HG03175 (cell line): ENCODE data around the gene HPS5.
"Not testable (repeated sequence)": the region's sequence is repeated elsewhere in the genome, so short reads cannot be mapped to it uniquely, and the experiment has no call there.

ENCODE experiments used
- ATAC-seq: cut with Tn5 transposase; IDR thresholded peaks from one replicate; pipeline ENCODE4 v1.9.1; 2021; ENCODE audit warnings: mild to moderate bottlenecking, moderate library complexity; ENCODE audit not compliant: unreplicated experiment

HPS5 gene

DNA sequence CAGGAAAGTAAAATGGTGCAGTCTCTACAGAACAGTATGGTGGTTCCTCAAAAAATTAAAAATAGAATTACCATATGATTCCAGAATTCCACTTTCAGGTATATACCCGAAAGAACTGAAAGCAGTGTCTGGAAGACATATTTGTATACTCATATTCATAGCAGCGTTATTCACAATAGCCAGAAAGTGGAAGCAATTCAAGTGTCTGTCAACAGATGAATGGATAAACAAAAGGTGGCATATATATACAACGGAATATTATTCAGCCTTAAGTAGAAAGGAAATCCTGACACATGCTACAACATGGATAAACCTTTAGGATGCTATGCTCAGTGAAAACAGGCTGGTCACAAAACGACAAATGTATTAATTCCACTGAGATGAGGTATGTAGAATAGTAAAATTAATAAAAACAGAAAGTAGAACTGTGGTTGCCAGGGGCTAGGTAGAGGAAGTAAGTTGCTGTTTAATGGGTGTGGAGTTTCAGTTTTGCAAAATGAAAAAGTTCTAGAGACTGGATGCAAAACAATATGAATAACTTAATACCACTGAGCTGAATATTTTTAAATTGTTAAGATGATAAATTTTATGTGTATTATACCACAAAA lies 41.4 kb downstream of the HPS5 start:
- peak; percentile 88 for ATAC-seq

DNA sequence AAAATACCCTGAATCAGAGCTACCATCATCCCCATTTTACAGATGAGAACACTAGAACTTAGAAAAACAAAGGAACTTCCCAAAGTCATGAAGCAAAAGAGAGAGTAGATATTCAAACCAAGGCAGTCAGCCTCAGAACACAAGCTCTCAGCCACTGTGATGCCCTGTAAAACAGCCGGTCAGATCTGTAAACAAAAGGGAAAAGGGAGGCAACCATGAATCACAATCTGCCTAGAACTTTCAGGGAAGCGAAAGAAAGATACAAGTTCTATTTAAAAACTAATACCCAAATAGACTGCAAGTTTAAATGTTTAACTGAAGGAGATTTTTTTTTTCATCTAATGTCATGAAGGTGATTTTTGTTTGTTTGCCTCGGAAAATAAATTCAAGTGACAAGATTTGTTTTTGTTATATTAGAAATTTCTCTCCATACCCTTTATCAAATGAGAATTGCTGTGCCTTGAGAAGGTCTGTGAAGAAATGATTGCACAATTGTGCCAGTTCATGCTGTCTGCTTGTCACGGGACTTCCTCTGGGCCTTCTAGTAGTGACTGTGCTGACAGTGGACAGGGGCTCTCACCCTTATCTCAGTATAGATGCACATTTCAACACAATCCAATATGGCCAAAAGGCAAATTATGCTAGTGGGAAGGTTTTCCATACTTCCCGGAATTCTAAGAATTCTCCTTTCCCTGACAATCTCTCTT lies 44.2 kb downstream of the HPS5 start:
- ATAC-seq, result no peak

DNA sequence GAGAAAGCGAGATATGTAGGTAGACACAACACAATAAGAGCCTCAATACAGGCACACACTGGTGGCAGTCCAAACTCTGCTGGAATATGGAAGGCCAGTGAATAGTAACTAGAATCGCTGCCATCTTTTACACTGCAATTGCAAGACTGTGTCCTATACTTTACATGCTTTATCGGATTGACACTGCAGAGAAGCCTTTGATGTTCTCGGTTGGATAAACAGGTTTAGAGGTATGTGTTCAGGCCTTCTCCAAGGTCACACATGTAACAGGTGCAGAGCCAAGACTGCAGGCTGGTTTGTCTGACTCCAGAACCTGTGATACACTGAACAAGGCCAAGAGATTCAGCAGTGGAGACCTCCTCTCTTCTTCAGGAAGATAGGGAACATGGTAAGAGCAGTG lies 50.7 kb downstream of the HPS5 start:
- no peak for ATAC-seq

DNA sequence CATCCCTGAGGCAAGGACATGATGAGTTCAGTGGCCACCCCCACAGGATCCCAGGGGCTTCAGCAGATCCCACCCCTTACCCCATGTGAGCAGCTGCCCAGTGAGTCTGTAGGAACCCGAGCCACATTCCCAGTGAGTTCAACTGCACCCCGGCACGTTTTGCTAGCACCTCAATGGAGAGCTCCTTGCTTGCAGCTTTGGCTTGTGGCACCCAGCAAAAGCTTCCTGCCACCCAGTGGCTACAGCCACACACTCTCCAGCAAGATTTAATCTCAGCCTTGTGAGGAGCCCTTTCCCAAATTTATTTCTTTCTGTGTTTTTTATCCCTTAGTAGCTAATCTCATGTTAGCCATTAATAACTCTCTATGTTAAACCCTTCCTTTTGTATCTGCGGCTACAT lies 51.8 kb downstream of the HPS5 start:
- ATAC-seq, result no peak

DNA sequence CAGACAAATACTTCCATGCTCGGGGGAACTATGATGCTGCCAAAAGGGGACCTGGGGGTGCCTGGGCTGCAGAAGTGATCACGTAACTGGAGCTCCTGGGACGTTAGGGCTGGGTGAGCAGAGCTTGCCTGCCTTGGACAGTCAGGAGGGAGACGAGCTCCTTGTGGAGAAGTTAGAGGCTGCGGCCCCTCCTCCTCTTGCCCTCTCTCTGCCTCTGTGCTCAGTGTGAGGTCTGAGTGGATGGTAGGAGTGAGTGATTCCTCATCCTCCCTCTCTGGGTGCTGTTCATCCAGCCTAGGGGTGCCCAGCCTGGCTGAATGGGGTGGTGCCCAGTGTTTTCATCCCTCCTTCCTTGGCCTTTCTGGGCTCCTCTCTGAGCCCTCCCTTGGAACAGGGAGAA lies 52.7 kb downstream of the HPS5 start:
- not testable (repeated sequence) for ATAC-seq

DNA sequence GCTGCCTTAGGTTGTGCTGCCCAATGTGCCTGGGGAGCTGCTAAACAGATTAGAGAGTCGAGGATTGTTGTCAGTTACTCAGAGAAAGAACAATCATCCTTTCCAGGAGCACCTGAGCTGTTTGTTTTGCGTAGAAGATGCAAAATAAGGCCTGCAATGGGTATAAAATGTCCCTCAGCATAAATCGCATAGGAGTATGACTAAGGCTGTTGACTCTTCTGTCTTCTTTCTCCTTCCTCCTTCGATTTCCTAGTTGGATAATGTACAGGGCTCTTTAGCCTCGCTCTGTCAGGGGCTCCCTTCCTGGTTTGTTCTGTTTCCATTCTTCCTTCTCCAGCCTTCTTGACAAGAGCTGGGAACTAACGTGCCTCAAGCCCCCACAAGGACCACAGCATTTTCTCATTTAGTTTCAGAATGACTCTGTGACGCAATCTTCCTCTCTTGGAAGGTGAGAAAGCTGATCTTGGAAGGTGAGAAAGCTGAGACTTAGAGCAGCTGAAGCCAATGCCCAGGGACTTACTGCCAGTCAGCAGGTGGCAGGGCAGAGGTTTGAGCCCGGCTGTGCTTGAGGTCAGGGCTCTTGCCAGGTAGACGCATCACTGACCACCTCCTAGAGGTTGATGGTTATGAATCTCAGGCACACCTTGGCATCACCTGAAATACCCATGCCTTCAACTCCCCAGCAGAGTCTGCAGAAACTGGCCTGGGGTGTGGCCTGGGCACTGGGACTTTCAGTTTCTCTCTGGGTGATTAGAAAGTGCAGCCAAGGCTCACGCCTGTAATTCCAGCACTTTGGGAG lies 54.4 kb downstream of the HPS5 start:
- ATAC-seq, result peak; percentile 74

DNA sequence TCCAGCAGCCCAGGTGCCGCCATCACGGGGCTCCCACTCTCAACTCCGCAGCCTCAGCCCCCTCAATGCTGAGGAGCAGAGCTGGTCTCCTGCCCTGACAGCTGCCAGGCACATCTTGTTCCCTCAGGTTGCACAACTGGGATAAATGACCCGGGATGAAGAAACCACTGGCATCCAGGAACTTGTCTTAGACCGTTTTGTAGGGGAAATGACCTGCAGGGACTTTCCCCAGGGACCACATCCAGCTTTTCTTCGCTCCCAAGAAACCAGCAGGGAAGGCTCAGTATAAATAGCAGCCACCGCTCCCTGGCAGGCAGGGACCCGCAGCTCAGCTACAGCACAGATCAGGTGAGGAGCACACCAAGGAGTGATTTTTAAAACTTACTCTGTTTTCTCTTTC lies 56.0 kb downstream of the HPS5 start, which contains the start of gene SAA1:
Gene SAA1 (plus strand): TSS at position 316 of the 400 bp plus-strand sequence. CDS start 624 bp downstream, outside the sequence.
- no peak for ATAC-seq

DNA sequence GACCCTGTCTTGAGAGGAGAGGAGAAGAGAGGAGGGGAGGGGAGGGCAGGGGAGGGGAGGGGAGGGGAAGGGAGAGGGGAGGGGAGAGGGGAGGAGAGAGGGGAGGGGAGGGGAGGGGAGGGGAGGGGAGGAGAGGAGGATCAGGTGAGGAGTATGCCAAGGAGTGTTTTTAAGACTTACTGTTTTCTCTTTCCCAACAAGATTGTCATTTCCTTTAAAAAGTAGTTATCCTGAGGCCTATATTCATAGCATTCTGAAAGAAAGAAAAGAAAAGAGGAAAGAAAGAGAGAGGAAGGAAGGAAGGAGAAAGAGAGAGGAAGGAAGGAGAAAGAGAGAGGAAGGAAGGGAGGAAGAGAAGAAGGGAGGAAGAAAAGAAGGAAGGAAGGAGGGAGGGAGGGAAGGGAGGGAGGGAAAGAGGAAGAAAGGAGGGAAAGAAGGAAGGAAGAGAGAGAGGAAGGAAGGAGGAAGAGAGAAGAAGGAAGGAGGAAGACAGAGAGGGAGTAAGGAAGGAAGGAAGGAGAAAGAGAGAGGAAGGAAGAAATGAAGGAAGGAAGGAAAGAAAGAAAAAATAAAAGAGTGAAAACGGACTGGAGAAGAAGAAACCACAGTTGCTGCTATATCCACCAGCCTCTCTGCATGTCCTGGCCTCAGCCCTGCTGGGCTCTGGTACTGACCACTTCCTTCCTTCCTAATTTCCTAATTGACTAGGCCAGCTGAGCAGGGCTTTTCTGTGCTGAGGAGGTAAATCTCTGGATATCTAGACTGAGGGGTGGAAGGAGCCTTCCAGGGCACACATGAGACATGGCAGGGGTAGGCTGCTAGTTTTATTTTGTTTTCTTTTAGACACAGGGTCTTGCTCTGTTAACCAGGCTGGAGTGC lies 57.0 kb downstream of the HPS5 start:
- ATAC-seq, result no peak

DNA sequence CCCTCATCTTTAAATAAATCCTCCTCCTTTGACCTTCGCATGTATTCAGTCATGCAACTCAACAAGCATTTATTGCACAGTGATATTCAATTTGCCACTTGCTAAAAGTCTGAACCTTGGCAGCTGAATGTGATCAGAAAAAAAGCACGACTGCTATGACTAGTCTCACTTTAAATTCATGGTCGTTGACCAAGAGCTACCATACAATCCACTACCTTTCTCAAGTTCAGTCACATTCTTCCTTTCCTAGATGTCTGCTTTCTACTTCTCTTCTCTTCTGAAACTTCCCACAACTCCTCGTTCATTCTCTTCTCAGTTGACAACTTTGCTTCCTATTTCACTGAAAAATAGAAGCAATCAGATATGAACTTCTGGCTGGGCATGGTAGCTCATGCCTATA lies 57.9 kb downstream of the HPS5 start:
- no peak for ATAC-seq

DNA sequence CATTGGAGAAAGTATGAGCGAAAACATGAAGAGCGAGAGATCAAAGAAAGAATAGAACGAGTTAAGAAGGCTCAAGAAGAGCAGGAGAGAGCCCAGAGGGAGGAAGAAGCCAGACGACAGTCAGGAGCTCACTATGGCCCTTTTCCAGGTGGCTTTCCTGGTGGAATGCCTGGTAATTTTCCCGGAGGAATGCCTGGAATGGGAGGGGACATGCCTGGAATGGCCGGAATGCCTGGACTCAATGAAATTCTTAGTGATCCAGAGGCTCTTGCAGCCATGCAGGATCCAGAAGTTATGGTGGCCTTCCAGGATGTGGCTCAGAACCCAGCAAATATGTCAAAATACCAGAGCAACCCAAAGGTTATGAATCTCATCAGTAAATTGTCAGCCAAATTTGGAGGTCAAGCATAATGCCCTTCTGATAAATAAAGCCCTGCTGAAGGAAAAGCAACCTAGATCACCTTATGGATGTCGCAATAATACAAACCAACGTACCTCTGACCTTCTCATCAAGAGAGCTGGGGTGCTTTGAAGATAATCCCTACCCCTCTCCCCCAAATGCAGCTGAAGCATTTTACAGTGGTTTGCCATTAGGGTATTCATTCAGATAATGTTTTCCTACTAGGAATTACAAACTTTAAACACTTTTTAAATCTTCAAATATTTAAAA lies 59.1 kb downstream of the HPS5 start:
- not testable (repeated sequence) for ATAC-seq

DNA sequence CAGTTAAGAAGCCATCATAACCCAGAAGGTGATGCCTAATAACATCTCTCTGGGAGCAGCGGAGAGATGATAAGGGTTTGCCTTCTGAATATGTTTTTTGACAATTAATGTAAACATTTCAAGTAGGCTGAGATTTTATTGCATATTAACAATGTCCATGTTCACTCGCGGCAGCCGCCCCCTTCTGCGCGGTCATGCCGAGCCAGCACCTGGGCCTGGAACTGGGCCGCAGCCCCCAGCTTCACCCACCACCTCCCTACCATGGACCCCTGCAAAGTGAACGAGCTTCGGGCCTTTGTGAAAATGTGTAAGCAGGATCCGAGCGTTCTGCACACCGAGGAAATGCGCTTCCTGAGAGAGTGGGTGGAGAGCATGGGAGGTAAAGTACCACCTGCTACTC lies 60.2 kb downstream of the HPS5 start:
- ATAC-seq, result no peak

DNA sequence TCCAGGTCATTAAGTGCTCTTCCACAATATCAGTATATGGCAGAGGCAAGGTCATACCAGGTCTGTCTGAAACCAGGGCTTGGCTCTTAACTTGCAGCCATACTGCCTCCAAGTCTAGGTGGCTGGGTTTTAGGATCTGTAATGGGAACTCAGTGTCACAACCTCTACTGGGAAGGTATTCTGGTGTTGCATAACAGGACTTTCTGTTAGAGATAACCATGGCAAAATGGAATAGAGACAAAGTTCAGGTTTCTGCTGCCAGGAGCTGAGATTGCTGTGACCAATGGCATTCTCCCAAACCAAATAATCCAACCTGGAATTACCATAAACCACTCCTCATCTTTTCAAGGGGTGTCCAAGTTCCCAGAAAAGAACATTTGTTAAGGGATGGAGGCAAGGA lies 62.7 kb downstream of the HPS5 start:
- no peak for ATAC-seq

DNA sequence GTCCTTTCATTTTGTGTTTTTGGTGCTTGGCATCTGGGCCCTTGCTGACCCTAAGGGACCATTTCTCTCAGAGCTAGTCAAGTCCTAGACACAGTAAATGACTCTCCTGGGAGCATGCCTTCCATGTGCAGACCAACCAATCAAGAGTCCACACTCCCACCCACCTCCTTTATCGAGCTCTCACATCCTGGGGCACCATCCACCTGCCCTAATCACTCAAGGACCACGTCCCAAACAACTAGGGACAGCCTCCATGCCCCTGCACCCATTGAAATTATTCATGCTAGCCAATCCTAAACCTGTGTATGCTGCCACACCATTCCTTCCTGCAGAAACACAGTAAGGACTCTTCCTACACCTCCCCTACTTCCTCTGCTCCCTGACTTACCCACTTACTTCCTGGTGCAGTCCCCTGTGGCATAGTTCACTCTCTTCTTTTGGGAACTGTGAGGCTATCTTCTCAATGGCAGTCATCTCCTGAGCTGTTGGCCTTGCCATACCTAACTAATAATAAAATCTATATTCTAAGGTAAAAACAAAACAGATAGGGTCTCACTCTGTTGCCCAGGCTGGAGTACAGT lies 67.1 kb downstream of the HPS5 start:
- ATAC-seq, result no peak

DNA sequence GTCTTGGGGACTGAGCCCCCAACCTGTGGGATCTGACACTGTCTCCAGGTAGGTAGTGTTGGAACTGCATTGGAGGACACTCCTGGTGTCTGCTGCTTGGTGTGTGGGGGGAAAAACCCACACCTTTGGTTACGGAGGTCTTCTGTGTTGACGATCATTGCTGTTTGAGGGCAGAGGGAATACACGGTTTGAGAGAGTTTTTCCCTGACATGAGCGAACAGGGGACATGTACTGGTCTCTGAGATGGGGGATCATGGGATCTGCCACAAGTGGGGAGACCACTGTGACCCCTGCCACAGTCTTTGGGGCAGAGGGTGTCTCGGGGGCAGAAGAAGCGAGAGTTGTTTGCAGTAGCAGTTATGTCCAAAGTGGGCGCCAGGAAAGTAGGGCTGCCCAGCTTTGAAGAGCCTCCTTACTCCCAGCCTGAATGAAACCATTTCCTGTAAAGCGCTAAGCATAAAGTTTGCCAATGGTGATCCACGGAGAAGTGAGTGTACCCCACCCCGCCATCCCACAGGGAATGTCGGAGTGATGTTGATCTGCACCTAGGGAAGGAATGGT lies 68.1 kb downstream of the HPS5 start:
- no peak for ATAC-seq

DNA sequence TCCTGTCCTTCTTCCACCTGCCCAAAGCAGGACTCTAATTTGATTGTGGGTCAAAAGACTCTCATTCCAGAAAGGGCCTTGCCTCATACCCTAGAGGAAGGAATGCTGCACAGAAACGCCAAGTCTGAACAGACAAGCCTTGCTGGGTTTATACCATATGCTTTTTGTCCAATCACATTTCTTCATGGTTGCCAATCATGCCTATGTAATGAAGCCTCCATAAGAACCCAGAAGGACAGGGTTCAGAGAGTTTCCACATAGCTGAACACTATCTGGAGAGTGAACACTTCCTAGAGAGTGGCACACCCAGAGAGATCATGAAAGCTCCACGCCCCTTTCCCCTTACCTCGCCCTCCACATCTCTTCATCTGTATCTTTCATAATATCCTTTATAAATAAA lies 68.7 kb downstream of the HPS5 start:
- no peak for ATAC-seq

DNA sequence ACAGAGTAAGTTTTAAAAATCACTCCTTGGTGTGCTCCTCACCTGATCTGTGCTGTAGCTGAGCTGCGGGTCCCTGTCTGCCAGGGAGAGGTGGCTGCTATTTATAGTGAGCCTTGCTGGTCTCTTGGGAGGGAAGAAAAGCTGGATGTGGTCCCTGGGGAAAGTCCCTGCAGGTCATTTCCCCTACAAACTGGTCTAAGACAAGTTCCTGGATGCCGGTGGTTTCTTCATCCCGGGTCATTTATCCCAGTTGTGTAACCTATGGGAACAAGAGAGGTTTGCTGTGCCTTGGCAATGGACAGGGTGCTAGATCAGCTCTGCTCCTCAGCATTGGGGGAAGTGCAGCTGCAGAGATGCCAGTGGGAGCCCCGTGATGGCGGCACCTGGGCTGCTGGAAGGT lies 73.4 kb downstream of the HPS5 start, which contains the start of gene SAA2:
Gene SAA2 (minus strand): TSS at position 108 of the 400 bp plus-strand sequence. CDS start 657 bp downstream, outside the sequence.
- ATAC-seq, result no peak

DNA sequence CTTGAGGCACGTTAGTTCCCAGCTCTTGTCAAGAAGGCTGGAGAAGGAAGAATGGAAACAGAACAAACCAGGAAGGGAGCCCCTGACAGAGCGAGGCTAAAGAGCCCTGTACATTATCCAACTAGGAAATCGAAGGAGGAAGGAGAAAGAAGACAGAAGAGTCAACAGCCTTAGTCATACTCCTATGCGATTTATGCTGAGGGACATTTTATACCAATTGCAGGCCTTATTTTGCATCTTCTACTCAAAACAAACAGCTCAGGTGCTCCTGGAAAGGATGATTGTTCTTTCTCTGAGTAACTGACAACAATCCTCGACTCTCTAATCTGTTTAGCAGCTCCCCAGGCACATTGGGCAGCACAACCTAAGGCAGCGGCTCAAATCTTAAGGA lies 74.8 kb downstream of the HPS5 start:
- peak; percentile 6 for ATAC-seq

DNA sequence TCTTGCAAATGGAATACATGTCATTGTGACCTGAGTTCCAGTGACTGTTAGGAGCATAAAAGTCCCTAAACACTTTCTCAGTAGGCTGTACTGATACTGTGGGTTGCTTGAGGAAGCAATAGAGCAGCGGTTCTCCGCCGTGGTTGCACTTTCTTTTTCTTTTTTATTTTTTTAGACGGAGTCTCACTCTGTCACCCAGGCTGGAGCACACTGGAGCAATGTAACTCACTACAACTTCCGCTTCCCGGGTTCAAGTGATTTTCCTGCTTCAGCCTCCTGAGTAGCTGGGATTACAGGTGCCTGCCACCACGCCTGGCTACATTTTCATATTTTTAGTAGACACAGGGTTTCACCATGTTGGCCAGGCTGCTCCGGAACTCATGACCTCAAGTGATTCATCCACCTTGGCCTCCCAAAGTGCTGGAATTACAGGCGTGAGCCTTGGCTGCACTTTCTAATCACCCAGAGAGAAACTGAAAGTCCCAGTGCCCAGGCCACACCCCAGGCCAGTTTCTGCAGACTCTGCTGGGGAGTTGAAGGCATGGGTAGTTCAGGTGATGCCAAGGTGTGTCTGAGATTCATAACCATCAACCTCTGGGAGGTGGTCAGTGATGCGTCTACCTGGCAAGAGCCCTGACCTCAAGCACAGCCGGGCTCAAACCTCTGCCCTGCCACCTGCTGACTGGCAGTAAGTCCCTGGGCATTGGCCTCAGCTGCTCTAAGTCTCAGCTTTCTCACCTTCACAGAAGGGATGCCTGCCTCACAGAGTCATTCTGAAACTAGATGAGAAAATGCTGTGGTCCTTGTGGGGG lies 75.4 kb downstream of the HPS5 start:
- peak; percentile 83 for ATAC-seq

DNA sequence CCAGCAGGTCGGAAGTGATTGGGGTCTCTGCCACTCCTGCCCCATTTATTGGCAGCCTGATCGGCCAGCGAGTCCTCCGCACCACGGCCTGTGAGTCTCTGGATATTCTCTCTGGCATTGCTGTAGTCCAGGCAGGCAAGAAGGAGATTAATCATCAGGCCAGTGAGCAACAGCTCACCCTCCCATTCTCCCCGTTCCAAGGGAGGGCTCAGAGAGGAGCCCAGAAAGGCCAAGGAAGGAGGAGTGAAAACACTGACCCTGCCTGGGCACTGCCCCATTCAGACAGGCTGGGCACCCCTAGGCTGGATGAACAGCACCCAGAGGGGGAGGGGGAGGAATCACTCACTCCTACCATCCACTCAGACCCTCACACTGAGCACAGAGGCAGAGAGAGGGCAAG lies 76.5 kb downstream of the HPS5 start:
- no peak for ATAC-seq
